ENCODE measurements around the gene TRIM24. TPM values are rescaled to one million over a fixed set of nuclear protein-coding genes. Genes with fewer than 3 reads are reported as not detected.
A peak's percentile ranks its signal among the peaks of the same experiment; 100 is the strongest.

The TRIM24 gene
- total RNA-seq, 1 donor from 2014 or later = 104 TPM

GRCh38 chr7:138546829-138547228 lies 86.8 kb downstream of the TRIM24 start:
- Mint-ChIP-seq H3K9me3 (ENCODE audit: unreplicated experiment) (no peaks in the 10 kb centered on the region), H3K27ac (ENCODE audit: unreplicated experiment) (no peak overlapping the region), H3K27me3 (ENCODE audit: unreplicated experiment) (peaks cover 7% of the 10 kb centered on the region), H3K4me1 (ENCODE audit: unreplicated experiment) (peaks cover 9% of the 10 kb centered on the region), H3K4me3 (ENCODE audit: unreplicated experiment) (no peak overlapping the region), H3K36me3 (ENCODE audit: low read depth, unreplicated experiment) (peaks cover 67% of the 10 kb centered on the region)
- TF ChIP-seq CTCF (IDR thresholded peaks at IDR 0.05; ENCODE audit: unreplicated experiment) = no peak
- no peak for DNase-seq (ENCODE audit: low spot score)

GRCh38 chr7:138549082-138549481 lies 89.0 kb downstream of the TRIM24 start:
- Mint-ChIP-seq H3K27ac (ENCODE audit: unreplicated experiment) (no peak overlapping the region), H3K36me3 (ENCODE audit: low read depth, unreplicated experiment) (peaks cover 79% of the 10 kb centered on the region), H3K4me3 (ENCODE audit: unreplicated experiment) (no peak overlapping the region)

GRCh38 chr7:138550337-138550736 lies 90.3 kb downstream of the TRIM24 start:
- TF ChIP-seq CTCF (IDR thresholded peaks at IDR 0.05; ENCODE audit: unreplicated experiment) = no peak
- H3K9me3 Mint-ChIP-seq (ENCODE audit: unreplicated experiment) = no peaks in the 10 kb centered on the region
- H3K27me3 Mint-ChIP-seq (ENCODE audit: unreplicated experiment) = peaks cover 7% of the 10 kb centered on the region
- peaks cover 80% of the 10 kb centered on the region for H3K36me3 Mint-ChIP-seq (ENCODE audit: low read depth, unreplicated experiment)
- DNase-seq (ENCODE audit: low spot score) = no peak
- H3K27ac Mint-ChIP-seq (ENCODE audit: unreplicated experiment) = no peak overlapping the region
- H3K4me1 Mint-ChIP-seq (ENCODE audit: unreplicated experiment) = peaks cover 7% of the 10 kb centered on the region
- H3K4me3 Mint-ChIP-seq (ENCODE audit: unreplicated experiment) = peak overlapping the region; percentile 6

More at GRCh38 chr7:138549082-138549481, 89.0 kb downstream of the TRIM24 start:
- Mint-ChIP-seq H3K27me3 (ENCODE audit: unreplicated experiment) (peaks cover 7% of the 10 kb centered on the region), H3K9me3 (ENCODE audit: unreplicated experiment) (no peaks in the 10 kb centered on the region), H3K4me1 (ENCODE audit: unreplicated experiment) (peaks cover 9% of the 10 kb centered on the region)
- DNase-seq (ENCODE audit: low spot score) = no peak
- TF ChIP-seq CTCF (IDR thresholded peaks at IDR 0.05; ENCODE audit: unreplicated experiment) = no peak

- H3K9me3 Mint-ChIP-seq (ENCODE audit: unreplicated experiment) = no peaks in the 10 kb centered on the region
- H3K36me3 Mint-ChIP-seq (ENCODE audit: low read depth, unreplicated experiment) = peaks cover 80% of the 10 kb centered on the region
- H3K4me1 Mint-ChIP-seq (ENCODE audit: unreplicated experiment) = peaks cover 7% of the 10 kb centered on the region
- H3K27ac Mint-ChIP-seq (ENCODE audit: unreplicated experiment) = no peak overlapping the region
- TF ChIP-seq CTCF (IDR thresholded peaks at IDR 0.05; ENCODE audit: unreplicated experiment) = no peak
- H3K4me3 Mint-ChIP-seq (ENCODE audit: unreplicated experiment) = peak overlapping the region; percentile 57
- no peak for DNase-seq (ENCODE audit: low spot score)
- peaks cover 5% of the 10 kb centered on the region for H3K27me3 Mint-ChIP-seq (ENCODE audit: unreplicated experiment)
Observed at GRCh38 chr7:138551102-138551501, 91.0 kb downstream of the TRIM24 start.

- Mint-ChIP-seq H3K27ac (ENCODE audit: unreplicated experiment) (no peak overlapping the region), H3K36me3 (ENCODE audit: low read depth, unreplicated experiment) (peaks cover 92% of the 10 kb centered on the region), H3K4me3 (ENCODE audit: unreplicated experiment) (peak overlapping the region; percentile 52), H3K4me1 (ENCODE audit: unreplicated experiment) (peaks cover 7% of the 10 kb centered on the region), H3K9me3 (ENCODE audit: unreplicated experiment) (peaks cover 20% of the 10 kb centered on the region), H3K27me3 (ENCODE audit: unreplicated experiment) (peaks cover 5% of the 10 kb centered on the region)
- TF ChIP-seq CTCF (IDR thresholded peaks at IDR 0.05; ENCODE audit: unreplicated experiment) = no peak
- DNase-seq (ENCODE audit: low spot score) = no peak
Observed at GRCh38 chr7:138553805-138554204, 93.7 kb downstream of the TRIM24 start.
